Measurements from ENCODE around the gene CAMTA1. TPM values are rescaled to one million over a fixed set of nuclear protein-coding genes. Genes with fewer than 3 reads are reported as not detected.

CAMTA1 gene
- total RNA-seq, 1 donor from 2014 or later: 69.9 TPM

GRCh38 chr1:7418442-7419080 lies 633.3 kb downstream of the CAMTA1 start:
- Mint-ChIP-seq H3K4me1 (no peaks in the 10 kb centered on the region), H3K27ac (no peak overlapping the region), H3K4me3 (no peak overlapping the region), H3K27me3 (no peaks in the 10 kb centered on the region), H3K36me3 (ENCODE audit: low read depth) (no peaks in the 10 kb centered on the region), H3K9me3 (no peaks in the 10 kb centered on the region)
- peak; percentile 37 for DNase-seq
- intact Hi-C loops (cut with micrococcal nuclease): no loop called here

GRCh38 chr1:7420098-7420445 lies 634.8 kb downstream of the CAMTA1 start:
- intact Hi-C loops (cut with micrococcal nuclease): no loop called here
- DNase-seq: peak; percentile 21
- H3K36me3 Mint-ChIP-seq (ENCODE audit: low read depth): no peaks in the 10 kb centered on the region
- no peaks in the 10 kb centered on the region for H3K4me1 Mint-ChIP-seq
- H3K27me3 Mint-ChIP-seq: no peaks in the 10 kb centered on the region
- H3K4me3 Mint-ChIP-seq: no peak overlapping the region
- no peaks in the 10 kb centered on the region for H3K9me3 Mint-ChIP-seq
- H3K27ac Mint-ChIP-seq: no peak overlapping the region

DNA sequence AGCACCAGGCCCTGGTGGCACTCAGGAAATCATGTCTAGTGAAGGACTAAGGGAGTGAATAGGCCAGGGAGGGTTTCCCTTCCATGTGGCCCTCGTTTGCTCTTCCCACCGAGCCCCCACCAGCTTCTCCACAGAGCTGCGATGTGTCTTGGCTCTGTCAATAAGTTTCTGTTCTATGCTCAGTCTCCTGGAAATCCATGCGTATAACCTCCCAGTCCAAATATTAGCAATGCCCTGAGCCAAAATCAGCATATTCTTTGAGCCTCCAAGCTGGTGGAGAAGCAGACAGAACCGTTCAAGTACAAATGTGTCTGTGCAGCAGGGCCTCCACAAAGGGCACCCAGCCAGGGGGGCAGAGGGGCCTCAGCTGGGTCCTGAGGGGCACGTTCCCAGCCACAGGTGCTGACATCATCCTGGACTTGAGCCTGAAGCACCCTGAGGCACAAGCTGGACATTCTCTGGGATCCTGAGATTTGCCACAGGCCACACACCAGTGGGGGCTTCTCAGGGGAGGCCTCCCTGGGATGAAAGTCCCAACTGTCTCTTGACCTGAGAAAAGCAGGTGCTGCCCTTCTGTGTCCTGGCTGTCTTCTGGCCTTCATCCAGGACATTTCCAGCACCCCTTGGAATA lies 635.3 kb downstream of the CAMTA1 start:
- no peaks in the 10 kb centered on the region for H3K36me3 Mint-ChIP-seq (ENCODE audit: low read depth)
- H3K4me1 Mint-ChIP-seq: no peaks in the 10 kb centered on the region
- H3K9me3 Mint-ChIP-seq: no peaks in the 10 kb centered on the region
- no peaks in the 10 kb centered on the region for H3K27me3 Mint-ChIP-seq
- intact Hi-C loops (cut with micrococcal nuclease): no loop called here
- DNase-seq: peak; percentile 19
- no peak overlapping the region for H3K4me3 Mint-ChIP-seq
- H3K27ac Mint-ChIP-seq: no peak overlapping the region

GRCh38 chr1:7421471-7422075 lies 636.3 kb downstream of the CAMTA1 start:
- no peak overlapping the region for H3K4me3 Mint-ChIP-seq
- no peaks in the 10 kb centered on the region for H3K36me3 Mint-ChIP-seq (ENCODE audit: low read depth)
- H3K4me1 Mint-ChIP-seq: no peaks in the 10 kb centered on the region
- DNase-seq: no peak
- H3K9me3 Mint-ChIP-seq: no peaks in the 10 kb centered on the region
- no peaks in the 10 kb centered on the region for H3K27me3 Mint-ChIP-seq
- no peak overlapping the region for H3K27ac Mint-ChIP-seq
- intact Hi-C loops (cut with micrococcal nuclease): no loop called here

DNA sequence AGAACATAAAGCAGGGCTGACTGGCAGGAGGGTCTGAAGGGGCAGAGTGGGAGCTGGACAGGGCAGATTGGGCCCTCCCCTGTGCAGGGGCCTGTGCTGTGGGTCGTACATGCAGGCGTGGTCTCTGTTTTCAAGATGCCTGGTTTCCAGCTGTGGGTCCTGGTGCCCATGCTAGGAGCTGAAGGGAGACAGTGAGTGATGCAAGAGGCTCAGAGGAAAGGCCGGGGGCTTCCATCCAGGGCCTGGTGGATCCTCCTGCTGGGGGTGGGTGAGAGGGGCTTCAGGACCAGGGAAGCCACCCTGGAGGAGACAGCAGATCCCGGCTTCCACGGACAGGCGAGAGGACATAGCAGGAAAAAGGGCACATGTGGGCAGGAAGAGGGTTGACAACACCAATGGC lies 636.8 kb downstream of the CAMTA1 start:
- Mint-ChIP-seq H3K9me3 (no peaks in the 10 kb centered on the region), H3K36me3 (ENCODE audit: low read depth) (no peaks in the 10 kb centered on the region), H3K4me1 (no peaks in the 10 kb centered on the region), H3K4me3 (no peak overlapping the region), H3K27me3 (no peaks in the 10 kb centered on the region), H3K27ac (no peak overlapping the region)
- intact Hi-C loops (cut with micrococcal nuclease): no loop called here
- DNase-seq: no peak

DNA sequence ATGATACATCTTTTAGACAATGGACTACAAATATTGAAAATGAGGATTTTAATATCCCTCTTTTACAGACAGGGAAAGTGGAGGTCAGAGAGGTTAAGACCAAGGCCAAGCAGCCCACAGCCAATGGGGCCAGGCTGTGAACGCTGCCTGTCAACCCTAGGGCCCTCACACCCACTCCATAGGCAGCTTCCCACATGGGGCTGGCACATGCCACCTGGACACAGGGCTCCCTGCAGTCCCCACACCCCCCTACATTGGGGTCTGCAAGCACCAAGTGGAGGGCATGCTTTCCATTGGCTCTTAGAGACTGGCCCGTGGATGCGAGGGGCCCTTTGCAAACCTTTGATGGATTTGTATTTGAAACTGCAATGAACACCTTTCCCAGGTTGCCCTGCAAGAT lies 637.3 kb downstream of the CAMTA1 start:
- intact Hi-C loops (cut with micrococcal nuclease): no loop called here
- no peak for DNase-seq
- Mint-ChIP-seq H3K4me1 (no peaks in the 10 kb centered on the region), H3K27ac (no peak overlapping the region), H3K9me3 (no peaks in the 10 kb centered on the region), H3K27me3 (no peaks in the 10 kb centered on the region), H3K4me3 (no peak overlapping the region), H3K36me3 (ENCODE audit: low read depth) (no peaks in the 10 kb centered on the region)

DNA sequence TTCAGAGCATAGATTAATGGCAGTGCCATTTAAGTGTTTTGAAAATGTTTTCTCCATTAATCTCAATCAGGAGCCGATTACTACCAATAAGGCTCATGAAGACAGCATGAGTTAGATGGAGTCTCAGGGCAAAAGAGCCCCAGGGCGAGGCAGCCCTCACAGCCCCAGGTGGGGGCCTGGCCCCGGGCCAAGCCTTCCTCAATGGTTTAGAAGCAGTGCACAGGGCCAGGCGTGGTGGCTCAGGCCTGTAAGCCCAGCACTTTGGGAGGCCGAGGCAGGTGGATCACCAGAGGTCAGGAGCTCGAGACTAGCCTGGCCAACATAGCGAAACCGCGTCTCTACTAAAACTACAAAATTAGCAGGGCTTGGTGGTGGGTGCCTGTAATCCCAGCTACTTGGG lies 637.7 kb downstream of the CAMTA1 start:
- H3K36me3 Mint-ChIP-seq (ENCODE audit: low read depth): no peaks in the 10 kb centered on the region
- intact Hi-C loops (cut with micrococcal nuclease): no loop called here
- no peak overlapping the region for H3K27ac Mint-ChIP-seq
- no peak for DNase-seq
- no peak overlapping the region for H3K4me3 Mint-ChIP-seq
- H3K4me1 Mint-ChIP-seq: no peaks in the 10 kb centered on the region
- H3K27me3 Mint-ChIP-seq: no peaks in the 10 kb centered on the region
- no peaks in the 10 kb centered on the region for H3K9me3 Mint-ChIP-seq

DNA sequence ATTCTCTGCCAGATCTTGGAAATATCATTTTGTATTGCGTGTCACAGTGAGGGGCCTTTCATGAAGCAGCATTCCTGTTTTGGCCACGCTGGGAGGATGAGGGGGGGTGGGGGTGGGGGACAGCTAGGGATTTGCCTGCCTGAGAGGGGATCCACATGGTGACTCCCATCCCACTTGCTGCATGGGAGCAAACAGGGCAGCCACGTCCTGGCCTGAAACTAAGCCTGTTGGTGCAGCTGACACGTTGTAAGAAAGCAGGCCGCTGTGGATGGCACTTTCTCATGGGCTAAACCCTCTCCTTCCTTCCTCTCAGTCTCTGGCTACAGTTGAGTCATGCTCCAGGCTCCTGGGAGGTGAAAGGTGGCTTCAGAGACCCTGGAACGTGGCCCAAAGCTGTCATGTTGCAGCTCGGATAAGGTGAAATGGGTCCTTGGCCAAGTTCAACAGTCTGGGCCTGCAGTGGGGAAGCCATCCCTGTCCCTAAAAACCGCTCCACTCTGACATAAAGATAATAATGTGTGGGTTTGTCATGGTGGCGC lies 639.2 kb downstream of the CAMTA1 start:
- intact Hi-C loops (cut with micrococcal nuclease): no loop called here
- no peak overlapping the region for H3K27ac Mint-ChIP-seq
- H3K4me1 Mint-ChIP-seq: no peaks in the 10 kb centered on the region
- no peaks in the 10 kb centered on the region for H3K36me3 Mint-ChIP-seq (ENCODE audit: low read depth)
- no peak for DNase-seq
- no peak overlapping the region for H3K4me3 Mint-ChIP-seq
- no peaks in the 10 kb centered on the region for H3K9me3 Mint-ChIP-seq
- H3K27me3 Mint-ChIP-seq: no peaks in the 10 kb centered on the region

GRCh38 chr1:7425229-7425628 lies 640.0 kb downstream of the CAMTA1 start:
- Mint-ChIP-seq H3K36me3 (ENCODE audit: low read depth) (no peaks in the 10 kb centered on the region), H3K4me3 (no peak overlapping the region), H3K27me3 (no peaks in the 10 kb centered on the region), H3K4me1 (no peaks in the 10 kb centered on the region), H3K9me3 (no peaks in the 10 kb centered on the region), H3K27ac (no peak overlapping the region)
- no peak for DNase-seq
- intact Hi-C loops (cut with micrococcal nuclease): no loop called here

GRCh38 chr1:7425771-7426170 lies 640.5 kb downstream of the CAMTA1 start:
- no peaks in the 10 kb centered on the region for H3K9me3 Mint-ChIP-seq
- H3K27me3 Mint-ChIP-seq: no peaks in the 10 kb centered on the region
- no peaks in the 10 kb centered on the region for H3K36me3 Mint-ChIP-seq (ENCODE audit: low read depth)
- no peak for DNase-seq
- H3K4me3 Mint-ChIP-seq: no peak overlapping the region
- intact Hi-C loops (cut with micrococcal nuclease): no loop called here
- H3K4me1 Mint-ChIP-seq: no peaks in the 10 kb centered on the region
- no peak overlapping the region for H3K27ac Mint-ChIP-seq

GRCh38 chr1:7426780-7427604 lies 641.7 kb downstream of the CAMTA1 start:
- H3K4me3 Mint-ChIP-seq: no peak overlapping the region
- no peaks in the 10 kb centered on the region for H3K4me1 Mint-ChIP-seq
- no peaks in the 10 kb centered on the region for H3K9me3 Mint-ChIP-seq
- intact Hi-C loops (cut with micrococcal nuclease): no loop called here
- no peaks in the 10 kb centered on the region for H3K36me3 Mint-ChIP-seq (ENCODE audit: low read depth)
- H3K27ac Mint-ChIP-seq: no peak overlapping the region
- no peaks in the 10 kb centered on the region for H3K27me3 Mint-ChIP-seq
- DNase-seq: no peak

- DNase-seq: no peak
These were observed 642.5 kb downstream of the CAMTA1 start for GRCh38 chr1:7427605-7428300.

GRCh38 chr1:7429290-7429689 lies 644.0 kb downstream of the CAMTA1 start:
- Mint-ChIP-seq H3K4me3 (no peak overlapping the region), H3K27me3 (no peaks in the 10 kb centered on the region), H3K9me3 (no peaks in the 10 kb centered on the region), H3K4me1 (no peaks in the 10 kb centered on the region), H3K36me3 (ENCODE audit: low read depth) (no peaks in the 10 kb centered on the region), H3K27ac (no peak overlapping the region)
- intact Hi-C loops (cut with micrococcal nuclease): no loop called here
- no peak for DNase-seq

More at GRCh38 chr1:7427605-7428300, 642.5 kb downstream of the CAMTA1 start:
- Mint-ChIP-seq H3K4me1 (no peaks in the 10 kb centered on the region), H3K36me3 (ENCODE audit: low read depth) (no peaks in the 10 kb centered on the region), H3K27me3 (no peaks in the 10 kb centered on the region), H3K9me3 (no peaks in the 10 kb centered on the region), H3K4me3 (no peak overlapping the region), H3K27ac (no peak overlapping the region)
- intact Hi-C loops (cut with micrococcal nuclease): no loop called here
